Endodermal cell (in vitro differentiated cells): ENCODE measurements around the gene TCF7L2. TPM values are rescaled to one million over a fixed set of nuclear protein-coding genes. Genes with fewer than 3 reads are reported as not detected.

Experiments
- DNase-seq: peaks from one replicate; pipeline ENCODE4 v3.0.0-alpha.2; 2017
- H3K27ac ChIP-seq: 2 replicates; pipeline ENCODE4 v1.5.1; 2013; ENCODE audit warnings: mild to moderate bottlenecking, low read depth, low read length, moderate library complexity
- H3K27me3 ChIP-seq: 2 replicates; pipeline ENCODE4 v1.6.1; 2013; ENCODE audit warnings: mild to moderate bottlenecking, low read length, moderate library complexity; ENCODE audit not compliant: insufficient read depth, control insufficient read depth, poor library complexity, severe bottlenecking
- H3K36me3 ChIP-seq: 2 replicates; pipeline ENCODE4 v1.7.0; 2013; ENCODE audit warnings: mild to moderate bottlenecking, low read length, moderate library complexity; ENCODE audit not compliant: control insufficient read depth, insufficient read depth
- H3K4me1 ChIP-seq: one replicate; pipeline ENCODE4 v1.7.0; 2013; ENCODE audit warnings: low read length; ENCODE audit not compliant: control insufficient read depth, insufficient read depth
- H3K4me3 ChIP-seq: 2 replicates; pipeline ENCODE4 v1.5.1; 2013; ENCODE audit warnings: mild to moderate bottlenecking, low read length, moderate library complexity
- H3K9ac ChIP-seq: 2 replicates; pipeline ENCODE4 v1.6.1; 2013; ENCODE audit warnings: mild to moderate bottlenecking, low read length, moderate library complexity; ENCODE audit not compliant: poor library complexity, severe bottlenecking; ENCODE audit errors: extremely low read depth
- H3K9me3 ChIP-seq: 2 replicates; pipeline ENCODE4 v1.6.1; 2013; ENCODE audit warnings: mild to moderate bottlenecking, low read length, moderate library complexity; ENCODE audit not compliant: control insufficient read depth
- H3K27ac Mint-ChIP-seq: 2 replicates; pipeline ENCODE4 v1.8.0; 2020; ENCODE audit warnings: mixed read lengths
- H3K27me3 Mint-ChIP-seq: 2 replicates; pipeline ENCODE4 v1.8.0; 2021; ENCODE audit warnings: mild to moderate bottlenecking, mixed read lengths; ENCODE audit not compliant: insufficient read depth
- H3K36me3 Mint-ChIP-seq: 2 replicates; pipeline ENCODE4 v1.8.0; 2020; ENCODE audit warnings: low read depth, mixed read lengths
- H3K4me1 Mint-ChIP-seq: 2 replicates; pipeline ENCODE4 v1.8.0; 2020; ENCODE audit warnings: mixed read lengths
- H3K4me3 Mint-ChIP-seq: 2 replicates; pipeline ENCODE4 v1.8.0; 2020; ENCODE audit warnings: mild to moderate bottlenecking, moderate library complexity, mixed read lengths
- H3K9me3 Mint-ChIP-seq: 2 replicates; pipeline ENCODE4 v1.8.0; 2020; ENCODE audit warnings: mild to moderate bottlenecking, mixed read lengths
- WGBS, 2 experiments: methylation state at CpG; one replicate each; pipeline versions ENCODE4 v1.1.5 to v1.1.7; 2013; ENCODE audit warnings: missing lambda C conversion rate in 2 of 2, mixed read lengths in 1 of 2; ENCODE audit not compliant: insufficient coverage in 1 of 2, insufficient read length in 1 of 2; 5-methylcytosine and 5-hydroxymethylcytosine counted together
- total RNA-seq, 2 donors: library from RNA; stranded (reverse); fragmentation: NEBNext Ultra II Directional in 1 of 2; extraction: Animal tissue kit (Norgen Biotek cat#: 25700) in 1 of 2; gene quantifications; 2 replicates in 1 of 2; 3 replicates in 1 of 2; pipeline ENCODE4 v1.2.1, GENCODE V29; 2021
- TF ChIP-seq, protein P1 (sequence below): fragments of 200-600 bp; sonication (generic); conservative IDR thresholded peaks from 2 replicates; pipeline ENCODE4 v1.5.0; 2021; ENCODE audit warnings: antibody characterized with exemption, mild to moderate bottlenecking

The TCF7L2 gene
- total RNA-seq, 2 donors from 2014 or later: 73.2 to 105 TPM

DNA sequence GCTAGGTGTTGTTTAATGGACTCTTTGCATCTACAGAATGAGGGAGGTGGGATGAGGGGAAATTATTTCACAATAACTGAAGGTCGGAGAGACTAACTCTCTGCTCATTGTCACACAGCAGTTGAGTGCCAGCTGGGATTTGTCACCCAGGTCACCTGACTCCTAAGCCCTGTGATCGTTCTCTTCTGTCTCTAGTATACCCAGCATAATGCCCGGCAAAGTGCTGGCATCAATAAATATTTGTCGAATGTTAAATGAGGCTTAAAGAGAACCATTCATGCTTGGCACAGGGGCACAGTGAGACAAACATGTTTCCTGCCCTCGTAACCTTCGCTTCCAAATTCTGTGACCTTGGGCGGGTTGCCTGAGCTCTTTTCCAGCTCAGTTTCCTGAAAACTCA lies 70.8 kb downstream of the TCF7L2 start:
- Mint-ChIP-seq H3K4me1 (peaks cover 44% of the 10 kb centered on the region), H3K27ac (no peak overlapping the region), H3K9me3 (no peaks in the 10 kb centered on the region), H3K4me3 (no peak overlapping the region), H3K27me3 (no peaks in the 10 kb centered on the region), H3K36me3 (peaks cover 34% of the 10 kb centered on the region)
- H3K4me3 ChIP-seq: no peak overlapping the region
- H3K4me1 ChIP-seq: peaks cover 16% of the 10 kb centered on the region
- no peaks in the 10 kb centered on the region for H3K9me3 ChIP-seq
- DNase-seq: no peak
- TF ChIP-seq, protein P1, sequence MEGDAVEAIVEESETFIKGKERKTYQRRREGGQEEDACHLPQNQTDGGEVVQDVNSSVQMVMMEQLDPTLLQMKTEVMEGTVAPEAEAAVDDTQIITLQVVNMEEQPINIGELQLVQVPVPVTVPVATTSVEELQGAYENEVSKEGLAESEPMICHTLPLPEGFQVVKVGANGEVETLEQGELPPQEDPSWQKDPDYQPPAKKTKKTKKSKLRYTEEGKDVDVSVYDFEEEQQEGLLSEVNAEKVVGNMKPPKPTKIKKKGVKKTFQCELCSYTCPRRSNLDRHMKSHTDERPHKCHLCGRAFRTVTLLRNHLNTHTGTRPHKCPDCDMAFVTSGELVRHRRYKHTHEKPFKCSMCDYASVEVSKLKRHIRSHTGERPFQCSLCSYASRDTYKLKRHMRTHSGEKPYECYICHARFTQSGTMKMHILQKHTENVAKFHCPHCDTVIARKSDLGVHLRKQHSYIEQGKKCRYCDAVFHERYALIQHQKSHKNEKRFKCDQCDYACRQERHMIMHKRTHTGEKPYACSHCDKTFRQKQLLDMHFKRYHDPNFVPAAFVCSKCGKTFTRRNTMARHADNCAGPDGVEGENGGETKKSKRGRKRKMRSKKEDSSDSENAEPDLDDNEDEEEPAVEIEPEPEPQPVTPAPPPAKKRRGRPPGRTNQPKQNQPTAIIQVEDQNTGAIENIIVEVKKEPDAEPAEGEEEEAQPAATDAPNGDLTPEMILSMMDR: no peak
- H3K9ac ChIP-seq: no peak overlapping the region
- no peaks in the 10 kb centered on the region for H3K27me3 ChIP-seq
- H3K36me3 ChIP-seq: peaks cover 31% of the 10 kb centered on the region
- WGBS, 2 experiments: 97 to 98% methylated on average over 7 of the region's 7 CpGs
- H3K27ac ChIP-seq: no peak overlapping the region

DNA sequence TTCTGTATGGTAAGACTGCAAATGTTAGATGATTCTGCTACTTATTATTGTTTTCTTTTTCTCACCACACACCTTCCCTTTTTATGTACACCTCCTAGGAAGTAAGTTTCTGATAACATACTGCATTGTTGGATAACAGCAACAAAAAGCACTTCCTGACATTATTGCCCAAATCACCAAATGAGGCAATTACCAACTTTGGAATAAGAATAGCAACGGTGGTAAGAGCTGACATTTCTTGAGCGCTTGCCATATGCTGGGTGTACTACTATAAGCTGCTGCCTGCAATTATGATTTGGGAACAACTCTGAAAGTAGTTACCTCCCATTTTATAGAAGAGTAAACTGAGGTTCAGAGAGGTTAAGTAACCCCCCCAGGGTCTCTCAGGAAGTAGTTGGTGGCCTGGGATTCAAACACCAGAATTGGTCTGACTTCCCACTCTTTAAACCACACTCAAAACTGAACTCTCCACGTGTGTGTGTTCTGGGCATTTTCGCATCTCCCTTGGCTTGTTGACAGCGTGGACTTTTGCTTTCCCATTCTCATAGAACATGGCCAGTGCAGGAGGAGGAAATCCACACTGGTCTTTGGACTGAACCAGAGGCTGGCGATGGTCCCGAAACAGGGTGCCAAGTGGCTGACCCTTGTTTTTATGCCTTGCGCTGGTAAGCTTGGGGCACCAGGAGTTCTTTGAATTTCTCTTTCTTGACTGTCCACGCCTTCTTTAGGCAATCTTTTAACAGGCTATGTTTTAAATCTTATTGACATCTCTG lies 71.4 kb downstream of the TCF7L2 start:
- Histone ChIP-seq H3K4me3 (no peak overlapping the region), H3K9ac (no peak overlapping the region), H3K4me1 (peaks cover 16% of the 10 kb centered on the region), H3K27me3 (no peaks in the 10 kb centered on the region), H3K9me3 (no peaks in the 10 kb centered on the region), H3K27ac (no peak overlapping the region), H3K36me3 (peaks cover 31% of the 10 kb centered on the region)
- Mint-ChIP-seq H3K27ac (no peak overlapping the region), H3K9me3 (no peaks in the 10 kb centered on the region), H3K4me1 (peaks cover 46% of the 10 kb centered on the region), H3K36me3 (peaks cover 35% of the 10 kb centered on the region), H3K27me3 (no peaks in the 10 kb centered on the region), H3K4me3 (no peak overlapping the region)
- 88 to 96% methylated on average over 8 to 9 of the region's 9 CpGs for WGBS, 2 experiments
- TF ChIP-seq, protein P1: no peak
- DNase-seq: no peak

DNA sequence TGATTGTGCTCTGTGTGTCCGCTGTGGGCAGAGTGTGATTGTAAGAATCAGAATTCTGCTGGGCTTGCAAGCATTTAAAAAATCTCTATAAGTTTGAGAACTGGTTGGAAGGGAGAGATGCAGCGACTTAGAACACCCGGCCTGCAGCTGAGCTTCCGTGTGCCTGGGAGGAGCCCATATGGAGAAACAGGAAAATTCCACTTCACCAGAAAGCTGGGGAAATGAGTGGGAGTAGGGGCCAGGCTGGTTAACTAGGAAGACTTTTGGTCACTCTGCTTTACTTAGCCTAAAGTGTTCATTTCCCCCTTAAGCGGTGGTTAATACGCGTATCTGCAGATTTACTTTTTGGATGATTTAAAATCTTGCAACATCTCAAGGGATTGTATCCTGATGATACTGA lies 72.2 kb downstream of the TCF7L2 start:
- Mint-ChIP-seq H3K27me3 (no peaks in the 10 kb centered on the region), H3K27ac (peak overlapping the region; percentile 31), H3K9me3 (no peaks in the 10 kb centered on the region), H3K36me3 (peaks cover 32% of the 10 kb centered on the region), H3K4me3 (no peak overlapping the region), H3K4me1 (peaks cover 49% of the 10 kb centered on the region)
- Histone ChIP-seq H3K9ac (no peak overlapping the region), H3K4me1 (peaks cover 17% of the 10 kb centered on the region), H3K9me3 (no peaks in the 10 kb centered on the region), H3K27me3 (no peaks in the 10 kb centered on the region), H3K36me3 (peaks cover 31% of the 10 kb centered on the region), H3K4me3 (no peak overlapping the region), H3K27ac (no peak overlapping the region)
- no peak for DNase-seq
- TF ChIP-seq, protein P1: no peak
- 95 to 100% methylated on average over 3 to 7 of the region's 7 CpGs for WGBS, 2 experiments
